Activated CD8-positive, alpha-beta memory T cell treated with anti-CD3 and anti-CD28 coated beads, Interleukin-2, amount 10 ng/mL, durations not matched to agents 7 days and 5 days (primary cell): ENCODE data around the gene XIRP2. TPM values are rescaled to one million over a fixed set of nuclear protein-coding genes. Genes with fewer than 3 reads are reported as not detected.

ENCODE experiments used
- ATAC-seq: fragments of 150-1000 bp; cut with Tn5 transposase; one replicate; pipeline ENCODE4 v1.10.0; 2021; ENCODE audit warnings: moderate library complexity
- CTCF ChIA-PET: fragments of 350-600 bp; sonication (Branson Sonifier 250); formaldehyde crosslinking; loops from one replicate; lab custom pipeline; 2021; ENCODE audit warnings: antibody characterized with exemption; lab: Charles Lee
- DNase-seq: peaks from one replicate; pipeline ENCODE4 v3.0.0-alpha.2; 2020
- H3K27ac Mint-ChIP-seq: one replicate; pipeline ENCODE4 v1.8.0; 2021; ENCODE audit warnings: mild to moderate bottlenecking, mixed read lengths
- H3K27me3 Mint-ChIP-seq: one replicate; pipeline ENCODE4 v1.8.0; 2021; ENCODE audit warnings: mixed read lengths
- H3K36me3 Mint-ChIP-seq: one replicate; pipeline ENCODE4 v1.8.0; 2021; ENCODE audit warnings: mild to moderate bottlenecking, mixed read lengths
- H3K4me1 Mint-ChIP-seq: one replicate; pipeline ENCODE4 v1.8.0; 2021; ENCODE audit warnings: mixed read lengths
- H3K4me3 Mint-ChIP-seq: one replicate; pipeline ENCODE4 v1.8.0; 2021; ENCODE audit warnings: mild to moderate bottlenecking, moderate library complexity, mixed read lengths
- H3K9me3 Mint-ChIP-seq: one replicate; pipeline ENCODE4 v1.8.0; 2022; ENCODE audit warnings: low read depth, mixed read lengths
- total RNA-seq, 2 experiments: library from RNA; stranded (reverse); gene quantifications; one replicate each; pipeline ENCODE4 v1.2.3, GENCODE V29; 2021

The XIRP2 gene
- total RNA-seq, 2 experiments from 2014 or later: not detected

- H3K4me1 Mint-ChIP-seq: no peaks in the 10 kb centered on the region
- DNase-seq (no peak), ATAC-seq (no peak)
- no peaks in the 10 kb centered on the region for H3K9me3 Mint-ChIP-seq
- no peaks in the 10 kb centered on the region for H3K36me3 Mint-ChIP-seq
- H3K4me3 Mint-ChIP-seq: no peak overlapping the region
- CTCF ChIA-PET: no interaction called here
- no peak overlapping the region for H3K27ac Mint-ChIP-seq
- no peaks in the 10 kb centered on the region for H3K27me3 Mint-ChIP-seq
Measured at GRCh38 chr2:167182403-167182802, 294.1 kb downstream of the XIRP2 start.

DNA sequence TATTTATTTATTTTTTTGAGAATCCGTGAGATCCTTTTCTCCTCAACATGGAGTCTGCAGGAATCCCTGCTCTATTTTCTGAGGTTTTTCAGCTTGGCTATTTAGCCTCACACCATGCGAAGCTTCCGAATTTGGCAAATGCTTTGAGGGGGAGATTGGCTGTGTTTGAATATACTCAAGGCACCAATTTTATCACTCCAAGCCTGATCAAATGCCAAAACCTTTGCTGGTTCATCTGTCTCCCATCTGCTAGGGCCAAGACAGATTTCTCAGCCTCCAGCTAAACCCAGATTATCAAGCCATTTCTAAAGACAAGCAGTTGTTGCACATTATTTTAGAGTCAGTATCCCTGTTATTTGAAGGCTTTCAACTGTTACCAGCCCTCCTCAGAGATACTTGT lies 295.7 kb downstream of the XIRP2 start:
- CTCF ChIA-PET: no interaction called here
- Mint-ChIP-seq H3K4me3 (no peak overlapping the region), H3K4me1 (no peaks in the 10 kb centered on the region), H3K36me3 (no peaks in the 10 kb centered on the region), H3K9me3 (no peaks in the 10 kb centered on the region), H3K27ac (no peak overlapping the region), H3K27me3 (no peaks in the 10 kb centered on the region)
- no peak for ATAC-seq
- DNase-seq: no peak

DNA sequence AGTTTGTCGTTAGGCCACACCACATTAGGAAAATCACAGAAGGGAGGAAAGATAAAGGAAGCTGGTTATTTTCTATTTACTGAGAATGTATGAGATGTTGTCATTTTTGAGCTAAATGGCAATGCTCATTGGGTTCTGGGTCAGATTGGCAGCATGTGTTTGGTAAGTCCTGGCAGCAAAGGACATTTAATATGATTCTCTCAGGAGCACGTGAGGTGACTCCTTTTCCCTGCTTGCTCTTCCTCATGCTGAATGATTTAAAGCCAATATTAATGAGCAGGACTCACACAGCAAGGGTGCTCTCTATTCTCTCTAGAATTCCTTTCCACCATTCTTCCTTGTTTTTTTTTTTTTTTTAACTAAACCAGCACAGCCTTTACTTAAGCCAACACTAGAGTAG lies 298.2 kb downstream of the XIRP2 start:
- ATAC-seq (no peak), DNase-seq (no peak)
- H3K4me1 Mint-ChIP-seq: no peaks in the 10 kb centered on the region
- no peak overlapping the region for H3K27ac Mint-ChIP-seq
- H3K4me3 Mint-ChIP-seq: no peak overlapping the region
- H3K27me3 Mint-ChIP-seq: no peaks in the 10 kb centered on the region
- CTCF ChIA-PET: no interaction called here
- H3K9me3 Mint-ChIP-seq: no peaks in the 10 kb centered on the region
- no peaks in the 10 kb centered on the region for H3K36me3 Mint-ChIP-seq

DNA sequence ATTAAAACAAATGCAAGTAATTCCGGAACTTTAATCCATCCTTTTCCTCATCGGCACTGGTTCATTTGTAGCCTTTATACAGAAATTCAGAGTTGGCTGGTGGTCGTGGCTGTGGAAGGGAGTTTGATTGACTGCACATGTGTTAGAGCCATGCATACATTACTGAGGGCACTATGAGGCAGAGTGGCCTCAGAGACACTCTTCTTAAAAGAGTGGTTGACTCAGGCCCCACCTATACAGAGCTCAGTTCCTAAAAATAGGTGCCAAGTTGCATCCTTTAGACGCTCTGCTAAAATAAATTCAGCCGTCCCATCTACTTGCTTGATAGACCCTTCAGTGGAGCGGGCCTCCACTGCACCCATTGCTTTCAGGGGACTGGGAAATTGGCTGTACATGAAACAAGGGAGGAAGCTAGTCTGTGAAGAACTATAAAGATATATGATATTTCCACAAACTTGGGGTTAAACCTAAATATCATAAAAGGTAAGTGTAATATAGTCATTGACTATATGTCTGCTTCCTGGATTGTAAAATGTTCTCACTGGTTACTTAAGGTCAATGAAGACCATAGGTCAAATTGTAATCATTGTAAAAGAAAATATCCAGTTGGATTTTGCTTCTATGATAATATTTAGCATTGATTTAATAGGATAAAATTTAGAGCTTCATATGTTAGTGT lies 298.9 kb downstream of the XIRP2 start:
- Mint-ChIP-seq H3K4me3 (no peak overlapping the region), H3K27me3 (no peaks in the 10 kb centered on the region), H3K4me1 (no peaks in the 10 kb centered on the region), H3K9me3 (no peaks in the 10 kb centered on the region), H3K36me3 (no peaks in the 10 kb centered on the region), H3K27ac (no peak overlapping the region)
- CTCF ChIA-PET: no interaction called here
- ATAC-seq (no peak), DNase-seq (no peak)

DNA sequence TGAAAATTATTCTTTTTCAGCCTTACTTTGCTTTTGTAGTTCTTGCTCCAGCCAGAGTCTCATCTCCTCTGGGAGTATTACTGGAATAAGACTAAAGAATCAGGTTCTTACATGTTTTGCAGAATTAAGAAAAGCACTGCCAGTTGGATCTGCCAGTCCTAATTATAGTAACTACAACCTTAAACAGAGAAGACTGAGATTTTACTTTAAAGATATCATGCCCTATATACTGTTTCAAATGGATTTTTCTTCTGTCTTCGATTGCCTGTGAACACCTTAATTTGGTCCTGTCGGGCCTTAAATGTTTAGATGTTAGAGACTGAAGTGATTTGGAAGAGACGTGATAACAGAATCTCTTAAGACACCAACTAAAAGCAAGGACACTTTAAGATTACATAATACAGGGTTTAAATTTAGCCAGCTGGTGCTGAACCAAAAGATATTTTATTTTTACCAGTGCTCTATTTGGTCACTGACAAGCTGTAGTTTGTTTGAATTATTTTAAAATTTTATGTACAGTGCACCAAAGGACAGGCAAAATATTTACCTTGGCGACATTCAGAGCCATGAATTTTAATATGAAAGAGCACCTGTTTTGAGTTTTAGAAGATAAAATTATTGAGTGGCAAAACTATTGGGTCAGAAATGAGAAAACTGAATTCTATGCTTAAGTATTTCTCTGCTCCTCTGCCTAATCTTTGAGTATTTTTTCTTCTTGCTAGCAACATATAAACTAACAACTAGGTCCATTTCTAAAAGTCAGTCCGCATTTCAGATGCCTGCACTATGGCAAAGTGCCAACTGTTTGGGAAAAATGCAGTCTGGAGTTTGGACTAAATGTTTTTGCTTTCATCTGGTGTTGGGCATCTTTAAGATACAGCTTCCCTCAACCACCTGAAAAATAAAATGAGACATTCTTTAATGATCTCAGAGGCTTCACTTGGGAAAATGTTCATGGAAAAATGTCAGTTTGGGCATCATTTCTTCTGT lies 300.0 kb downstream of the XIRP2 start:
- Mint-ChIP-seq H3K4me1 (no peaks in the 10 kb centered on the region), H3K36me3 (no peaks in the 10 kb centered on the region), H3K9me3 (no peaks in the 10 kb centered on the region), H3K27me3 (no peaks in the 10 kb centered on the region), H3K27ac (no peak overlapping the region), H3K4me3 (no peak overlapping the region)
- CTCF ChIA-PET: no interaction called here
- ATAC-seq (no peak), DNase-seq (no peak)

DNA sequence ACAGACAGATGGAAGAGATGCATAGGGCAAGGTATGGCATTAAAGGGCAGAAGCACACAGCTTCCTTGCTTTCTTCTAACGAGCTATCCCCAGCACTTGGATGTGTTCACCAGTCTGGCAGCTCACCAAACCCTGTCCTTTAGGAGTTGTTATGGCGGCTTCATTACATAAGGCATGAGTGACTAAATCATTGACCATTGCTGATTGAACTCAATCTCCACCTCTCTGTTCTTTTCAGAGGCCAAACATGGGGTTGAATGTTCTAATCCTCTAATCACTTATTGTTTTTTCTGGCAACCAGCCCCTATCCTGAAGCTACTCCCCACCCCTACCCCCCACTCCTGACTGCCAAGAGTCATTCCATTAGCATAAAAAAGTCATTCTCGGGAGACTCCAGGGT lies 301.8 kb downstream of the XIRP2 start:
- H3K27me3 Mint-ChIP-seq: no peaks in the 10 kb centered on the region
- CTCF ChIA-PET: no interaction called here

GRCh38 chr2:167191588-167191987 lies 303.3 kb downstream of the XIRP2 start:
- no peaks in the 10 kb centered on the region for H3K4me1 Mint-ChIP-seq
- no peaks in the 10 kb centered on the region for H3K9me3 Mint-ChIP-seq
- H3K27ac Mint-ChIP-seq: no peak overlapping the region
- H3K36me3 Mint-ChIP-seq: no peaks in the 10 kb centered on the region
- no peak for DNase-seq
- CTCF ChIA-PET: no interaction called here
- H3K4me3 Mint-ChIP-seq: no peak overlapping the region
- no peaks in the 10 kb centered on the region for H3K27me3 Mint-ChIP-seq
- ATAC-seq: no peak

More for the DNA sequence above, 301.8 kb downstream of the XIRP2 start:
- H3K4me3 Mint-ChIP-seq: no peak overlapping the region
- ATAC-seq: no peak
- no peaks in the 10 kb centered on the region for H3K36me3 Mint-ChIP-seq
- no peaks in the 10 kb centered on the region for H3K9me3 Mint-ChIP-seq
- no peaks in the 10 kb centered on the region for H3K4me1 Mint-ChIP-seq
- H3K27ac Mint-ChIP-seq: no peak overlapping the region
- DNase-seq: no peak

- CTCF ChIA-PET: no interaction called here
- Mint-ChIP-seq H3K27ac (no peak overlapping the region), H3K4me1 (no peaks in the 10 kb centered on the region), H3K9me3 (no peaks in the 10 kb centered on the region), H3K27me3 (no peaks in the 10 kb centered on the region), H3K4me3 (no peak overlapping the region), H3K36me3 (no peaks in the 10 kb centered on the region)
- ATAC-seq (no peak), DNase-seq (no peak)
Measured at GRCh38 chr2:167192833-167193232, 304.6 kb downstream of the XIRP2 start.

DNA sequence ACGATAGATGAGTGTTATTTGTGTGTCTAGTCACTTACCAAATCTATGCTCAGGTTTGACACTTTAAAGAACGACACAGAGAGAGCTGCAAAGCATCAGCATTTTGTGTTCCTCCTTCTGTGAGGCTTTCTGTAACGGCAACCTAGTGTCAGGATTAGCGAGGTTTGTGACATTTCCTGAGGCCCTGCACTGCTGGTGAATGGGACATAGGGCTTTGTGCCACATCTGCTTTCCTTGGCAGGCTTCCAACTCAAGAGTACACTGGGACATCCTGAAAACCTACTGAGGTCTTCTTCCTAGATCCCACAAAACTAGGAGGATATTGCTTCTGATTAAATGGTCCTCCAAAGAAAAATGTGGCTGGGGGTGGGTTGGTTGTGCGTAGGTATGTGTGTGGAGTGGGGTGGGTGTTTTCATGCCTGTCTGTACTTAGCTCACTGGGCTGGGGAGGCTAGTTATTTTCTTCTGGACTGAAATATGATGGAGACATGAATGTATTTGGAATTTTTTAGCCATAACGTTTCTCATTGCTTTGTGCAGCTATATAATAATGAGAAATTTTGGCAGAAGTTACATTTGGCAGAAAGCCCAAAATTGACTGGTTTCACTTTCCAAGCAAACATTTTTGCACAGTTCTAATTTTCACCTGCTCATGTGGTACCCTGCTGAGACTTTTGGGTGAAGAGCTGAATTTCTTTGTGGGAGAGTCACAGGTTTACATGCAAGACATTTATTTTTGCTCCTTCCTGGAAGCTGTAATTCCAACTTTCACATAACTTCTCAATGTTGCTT lies 308.4 kb downstream of the XIRP2 start:
- CTCF ChIA-PET: no interaction called here
- Mint-ChIP-seq H3K27ac (no peak overlapping the region), H3K36me3 (no peaks in the 10 kb centered on the region), H3K9me3 (no peaks in the 10 kb centered on the region), H3K4me1 (no peaks in the 10 kb centered on the region), H3K27me3 (no peaks in the 10 kb centered on the region), H3K4me3 (no peak overlapping the region)
- DNase-seq (no peak), ATAC-seq (no peak)

DNA sequence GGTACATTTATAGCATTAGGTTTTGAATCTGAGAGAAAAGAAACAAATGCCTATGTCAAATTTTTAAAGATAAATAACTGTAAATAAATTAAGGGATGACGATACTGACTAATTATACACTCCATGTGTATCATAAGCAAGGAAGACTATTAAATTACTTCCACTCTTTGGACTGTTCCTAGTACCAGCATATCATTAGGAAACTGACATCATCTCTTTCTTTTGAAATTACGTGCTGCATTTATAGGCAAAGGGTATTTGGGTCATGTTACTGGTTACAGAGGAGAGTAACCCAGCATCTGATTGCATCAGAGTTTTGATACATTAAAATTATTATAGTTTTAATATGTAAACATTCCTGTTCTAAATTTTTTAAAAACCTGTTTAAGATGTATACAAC lies 309.7 kb downstream of the XIRP2 start:
- CTCF ChIA-PET: no interaction called here
- ATAC-seq (no peak), DNase-seq (no peak)
- Mint-ChIP-seq H3K36me3 (no peaks in the 10 kb centered on the region), H3K9me3 (no peaks in the 10 kb centered on the region), H3K4me1 (no peaks in the 10 kb centered on the region), H3K27ac (no peak overlapping the region), H3K27me3 (no peaks in the 10 kb centered on the region), H3K4me3 (no peak overlapping the region)

DNA sequence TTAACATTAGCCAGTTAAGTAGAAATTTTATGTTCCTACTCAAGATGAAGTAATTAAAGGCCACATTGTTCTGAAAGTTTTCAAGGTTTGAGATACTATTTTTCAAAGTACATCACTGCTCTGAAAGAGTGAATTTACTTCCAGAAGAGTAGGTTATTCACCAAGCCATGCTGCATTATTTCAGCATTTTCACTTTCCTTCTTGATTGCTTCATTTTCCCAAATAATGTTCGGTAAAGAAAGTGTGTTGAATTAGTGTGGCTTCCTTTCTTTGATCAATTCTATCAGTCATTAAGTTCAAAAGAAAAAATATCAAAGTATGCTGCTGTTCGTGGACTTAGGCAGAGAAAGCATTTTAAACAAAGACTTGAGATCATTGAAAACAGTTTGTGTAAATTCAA lies 310.3 kb downstream of the XIRP2 start:
- Mint-ChIP-seq H3K27me3 (no peaks in the 10 kb centered on the region), H3K4me1 (no peaks in the 10 kb centered on the region), H3K9me3 (no peaks in the 10 kb centered on the region), H3K4me3 (no peak overlapping the region), H3K27ac (no peak overlapping the region), H3K36me3 (no peaks in the 10 kb centered on the region)
- CTCF ChIA-PET: no interaction called here
- DNase-seq: no peak
- ATAC-seq: no peak

- H3K27ac Mint-ChIP-seq: no peak overlapping the region
- CTCF ChIA-PET: no interaction called here
- H3K36me3 Mint-ChIP-seq: no peaks in the 10 kb centered on the region
- no peak for ATAC-seq
- H3K4me1 Mint-ChIP-seq: no peaks in the 10 kb centered on the region
- H3K27me3 Mint-ChIP-seq: no peaks in the 10 kb centered on the region
- no peak overlapping the region for H3K4me3 Mint-ChIP-seq
- no peak for DNase-seq
- no peaks in the 10 kb centered on the region for H3K9me3 Mint-ChIP-seq
Measured at GRCh38 chr2:167200019-167200418, 311.7 kb downstream of the XIRP2 start.

DNA sequence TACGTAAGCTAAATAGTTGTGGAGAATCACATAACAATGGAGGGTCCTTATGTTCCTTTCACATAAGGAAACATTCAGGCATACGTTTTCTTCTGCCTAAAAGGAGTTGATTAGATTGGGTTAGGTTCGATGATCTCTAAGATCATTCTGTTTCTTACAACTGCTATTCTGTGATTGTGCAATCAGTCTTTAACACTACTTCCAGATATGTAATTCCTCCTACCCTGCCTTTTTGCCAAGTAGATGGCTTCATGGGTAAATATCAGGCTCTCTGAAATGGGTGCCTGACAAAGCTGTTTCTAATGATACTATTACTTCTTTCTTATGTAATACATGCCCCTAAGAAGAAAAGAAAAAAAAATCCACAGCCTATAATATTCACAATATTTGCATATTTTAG lies 321.5 kb downstream of the XIRP2 start:
- Mint-ChIP-seq H3K27me3 (no peaks in the 10 kb centered on the region), H3K4me1 (no peaks in the 10 kb centered on the region), H3K36me3 (no peaks in the 10 kb centered on the region), H3K27ac (no peak overlapping the region), H3K4me3 (no peak overlapping the region), H3K9me3 (peaks cover 2% of the 10 kb centered on the region)
- CTCF ChIA-PET: no interaction called here
- ATAC-seq: no peak
- DNase-seq: no peak
